Heart left ventricle (tissue), 13 donors: ENCODE results near the gene CYB5R4.

Experiments
- POLR2A ChIP-seq, 2 donors: fragments of 450-650 bp; IDR thresholded peaks; one replicate each; pipeline ENCODE4 v1.6.1; 2017; ENCODE audit warnings: antibody characterized with exemption in 2 of 2, mild to moderate bottlenecking in 2 of 2, moderate library complexity in 2 of 2
- TF ChIP-seq, protein P1 (sequence below), 12 donors: fragments of 200-600 bp; sonication (generic) in 4 of 12; IDR thresholded peaks; one replicate each; pipeline versions ENCODE4 v1.5.0 to v1.8.0; 2018 to 2022; ENCODE audit warnings: antibody characterized with exemption in 12 of 12, mild to moderate bottlenecking in 5 of 12
- donor health status: ischemic (EF 13 %, LVEDD 7.1; RV severe dilation, severe dysfunction).
- donor health status: DM: no; HTN: yes; CAD: no.
- donor health status: DM: no; HTN: no; CAD: no.
- donor health status: ischemic (EF 25% LVEDD 6.9; RV normal size, moderate dysfunction).
- donor health status: ischemic (EF 25% LVEDD 5.7; RV mildly dilated, moderate dysfunction).
- donor health status: ischemic (EF 35%, LVEDD 5.7; RV mildly dilated, moderate dysfunction).
- donor health status: nonischemic (EF 11% LVEDD 7.7; RV severe dilation, severe dysfunction).
- donor health status: DM: yes; HTN: yes; CAD: no.
- donor health status: PGD.
- donor health status: ischemic (EF 29% LVEDD 5.4; RV normal size, mild dysfunction).
- donor health status: nonischemic (EF 23%, LVEDD 6.1; RV moderate dilation, normal function).

DNA sequence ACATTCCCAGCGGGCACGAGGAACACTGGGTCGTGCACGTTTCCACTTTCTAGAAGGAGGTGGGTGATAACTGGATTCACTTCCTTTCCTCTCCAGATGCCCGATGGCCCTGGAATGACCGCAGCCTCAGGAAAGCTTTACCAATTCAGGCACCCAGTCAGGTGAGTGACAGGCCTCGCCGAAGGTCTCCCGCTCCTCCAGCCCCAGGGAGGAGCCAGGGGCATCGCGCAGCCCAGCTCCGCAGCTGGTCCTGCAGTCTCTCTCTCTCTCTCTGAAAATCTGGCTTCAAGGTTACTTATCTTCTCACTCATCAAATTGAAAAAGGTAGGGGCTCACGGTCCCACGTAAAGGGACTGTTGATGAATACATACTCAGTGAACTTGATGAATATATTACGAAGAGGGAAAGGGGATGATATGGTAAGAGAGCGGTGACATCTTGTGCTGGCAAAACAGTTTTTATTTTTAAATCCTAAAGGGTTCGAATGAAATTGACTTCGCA, 5.4 kb upstream of the CYB5R4 start:
- TF ChIP-seq, protein P1, sequence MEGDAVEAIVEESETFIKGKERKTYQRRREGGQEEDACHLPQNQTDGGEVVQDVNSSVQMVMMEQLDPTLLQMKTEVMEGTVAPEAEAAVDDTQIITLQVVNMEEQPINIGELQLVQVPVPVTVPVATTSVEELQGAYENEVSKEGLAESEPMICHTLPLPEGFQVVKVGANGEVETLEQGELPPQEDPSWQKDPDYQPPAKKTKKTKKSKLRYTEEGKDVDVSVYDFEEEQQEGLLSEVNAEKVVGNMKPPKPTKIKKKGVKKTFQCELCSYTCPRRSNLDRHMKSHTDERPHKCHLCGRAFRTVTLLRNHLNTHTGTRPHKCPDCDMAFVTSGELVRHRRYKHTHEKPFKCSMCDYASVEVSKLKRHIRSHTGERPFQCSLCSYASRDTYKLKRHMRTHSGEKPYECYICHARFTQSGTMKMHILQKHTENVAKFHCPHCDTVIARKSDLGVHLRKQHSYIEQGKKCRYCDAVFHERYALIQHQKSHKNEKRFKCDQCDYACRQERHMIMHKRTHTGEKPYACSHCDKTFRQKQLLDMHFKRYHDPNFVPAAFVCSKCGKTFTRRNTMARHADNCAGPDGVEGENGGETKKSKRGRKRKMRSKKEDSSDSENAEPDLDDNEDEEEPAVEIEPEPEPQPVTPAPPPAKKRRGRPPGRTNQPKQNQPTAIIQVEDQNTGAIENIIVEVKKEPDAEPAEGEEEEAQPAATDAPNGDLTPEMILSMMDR (IDR thresholded peaks at IDR 0.05): no peak
- no peak for TF ChIP-seq POLR2A (IDR thresholded peaks at IDR 0.05)
